H1 (cell line): ENCODE results near the gene FOXO1.

ENCODE experiments used
- JUN ChIP-seq: IDR thresholded peaks from 2 replicates; pipeline ENCODE4 v1.6.1; 2011; ENCODE audit warnings: low read depth, mild to moderate bottlenecking, improper control_type of control experiment, low read length
- MAX ChIP-seq: IDR thresholded peaks from 2 replicates; pipeline ENCODE4 v1.6.1; 2012; ENCODE audit warnings: inconsistent platforms
- POLR2A ChIP-seq, 2 experiments: IDR thresholded peaks; 1 replicate in 1 of 2; 2 replicates in 1 of 2; pipeline ENCODE4 v1.6.1; 2011; ENCODE audit warnings: low read depth in 2 of 2, low read length in 2 of 2, mild to moderate bottlenecking in 2 of 2; ENCODE audit errors: control extremely low read depth in 1 of 2
- POLR2AphosphoS5 ChIP-seq: IDR thresholded peaks from 2 replicates; pipeline ENCODE4 v1.6.1; 2011; ENCODE audit warnings: low read depth, low read length
- SRF ChIP-seq: IDR thresholded peaks from 2 replicates; pipeline ENCODE4 v1.6.1; 2011; ENCODE audit warnings: mild to moderate bottlenecking, low read depth, low read length, moderate library complexity
- TEAD4 ChIP-seq: IDR thresholded peaks from 2 replicates; pipeline ENCODE4 v1.6.1; 2012; ENCODE audit warnings: low read depth, low read length, inconsistent platforms, mixed read lengths
- TF ChIP-seq, protein P1 (sequence below), 3 experiments: IDR thresholded peaks; 1 replicate in 2 of 3; 2 replicates in 1 of 3; pipeline versions ENCODE4 v1.5.1 to v1.6.1; 2011; ENCODE audit warnings: low read length in 3 of 3, mild to moderate bottlenecking in 3 of 3, inconsistent platforms in 2 of 3, low read depth in 1 of 3, moderate library complexity in 1 of 3; ENCODE audit not compliant: insufficient read depth in 1 of 3; ENCODE audit errors: control extremely low read depth in 1 of 3

DNA sequence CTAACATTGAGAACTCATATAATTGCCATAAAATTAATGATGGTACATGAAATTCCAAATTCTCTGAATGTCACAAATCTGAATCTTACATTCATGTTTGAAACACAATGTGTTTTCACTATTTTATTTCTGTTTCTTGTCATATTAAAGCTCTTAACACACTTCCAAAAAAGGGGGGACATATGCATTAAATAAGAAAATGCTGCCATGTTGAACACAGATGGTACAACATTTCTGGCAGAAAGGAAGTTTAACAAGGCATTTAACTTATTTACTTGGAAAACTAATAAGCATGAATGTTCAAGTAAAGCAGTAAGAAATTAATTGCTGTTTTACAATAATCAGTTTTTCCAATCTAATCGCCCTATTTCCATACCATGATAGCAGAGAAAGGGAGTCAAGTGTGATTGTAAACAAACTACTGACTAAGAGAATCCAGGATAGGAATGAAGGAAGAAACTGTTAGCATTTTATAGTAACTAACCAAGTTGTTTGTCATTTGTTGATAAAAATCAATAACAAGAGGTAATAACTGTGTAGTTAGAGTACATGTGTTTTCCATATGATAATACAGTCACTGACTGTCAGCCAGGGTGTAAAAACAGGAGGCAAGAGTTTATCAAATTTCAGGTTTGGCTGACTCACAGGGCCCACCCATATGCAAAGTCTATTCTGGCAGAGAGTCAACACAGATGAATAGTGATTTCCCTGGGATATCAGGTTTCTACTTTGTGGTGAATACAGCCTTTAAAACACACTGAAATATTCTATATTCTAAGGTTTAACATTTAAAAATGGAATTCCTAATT, 5.7 kb upstream of the FOXO1 start:
- TF ChIP-seq TEAD4 (no peak), SRF (no peak), JUN (no peak), MAX (no peak), POLR2AphosphoS5 (no peak), POLR2A (IDR thresholded peaks at IDR 0.05; ENCODE audit: control extremely low read depth in 1 of 2, low read depth in 2 of 2, low read length in 2 of 2) (no peak)
- TF ChIP-seq, protein P1, sequence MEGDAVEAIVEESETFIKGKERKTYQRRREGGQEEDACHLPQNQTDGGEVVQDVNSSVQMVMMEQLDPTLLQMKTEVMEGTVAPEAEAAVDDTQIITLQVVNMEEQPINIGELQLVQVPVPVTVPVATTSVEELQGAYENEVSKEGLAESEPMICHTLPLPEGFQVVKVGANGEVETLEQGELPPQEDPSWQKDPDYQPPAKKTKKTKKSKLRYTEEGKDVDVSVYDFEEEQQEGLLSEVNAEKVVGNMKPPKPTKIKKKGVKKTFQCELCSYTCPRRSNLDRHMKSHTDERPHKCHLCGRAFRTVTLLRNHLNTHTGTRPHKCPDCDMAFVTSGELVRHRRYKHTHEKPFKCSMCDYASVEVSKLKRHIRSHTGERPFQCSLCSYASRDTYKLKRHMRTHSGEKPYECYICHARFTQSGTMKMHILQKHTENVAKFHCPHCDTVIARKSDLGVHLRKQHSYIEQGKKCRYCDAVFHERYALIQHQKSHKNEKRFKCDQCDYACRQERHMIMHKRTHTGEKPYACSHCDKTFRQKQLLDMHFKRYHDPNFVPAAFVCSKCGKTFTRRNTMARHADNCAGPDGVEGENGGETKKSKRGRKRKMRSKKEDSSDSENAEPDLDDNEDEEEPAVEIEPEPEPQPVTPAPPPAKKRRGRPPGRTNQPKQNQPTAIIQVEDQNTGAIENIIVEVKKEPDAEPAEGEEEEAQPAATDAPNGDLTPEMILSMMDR (IDR thresholded peaks at IDR 0.05; ENCODE audit: control extremely low read depth in 1 of 3, insufficient read depth in 1 of 3, low read depth in 1 of 3, low read length in 3 of 3): no peak
